WTC11 (cell line): ENCODE data around the gene CTNND2. TPM values are rescaled to one million over a fixed set of nuclear protein-coding genes. Genes with fewer than 3 reads are reported as not detected.

Experiments used
- ATAC-seq: fragments of 200-7000 bp; cut with Tn5 transposase; 2 replicates; pipeline ENCODE4 v1.10.0; 2021; ENCODE audit warnings: mild to moderate bottlenecking, moderate library complexity
- CTCF ChIA-PET: fragments of 300-600 bp; sonication (Branson Sonifier 250); formaldehyde crosslinking; loops from one replicate; lab custom pipeline; 2021; ENCODE audit warnings: antibody characterized with exemption; lab: Charles Lee
- POLR2A ChIA-PET: fragments of 350-600 bp; sonication (Branson Sonifier 250); formaldehyde crosslinking; loops from one replicate; lab custom pipeline; 2021; ENCODE audit warnings: antibody characterized with exemption; lab: Charles Lee
- DNase-seq: peaks from one replicate; pipeline ENCODE4 v3.0.0; 2021; ENCODE audit warnings: low spot score
- H3K27ac Mint-ChIP-seq: 2 replicates; pipeline ENCODE4 v1.8.0; 2021; ENCODE audit warnings: mixed read lengths
- H3K27me3 Mint-ChIP-seq: 2 replicates; pipeline ENCODE4 v1.8.0; 2021; ENCODE audit warnings: low read depth, mild to moderate bottlenecking, moderate library complexity, mixed read lengths
- H3K36me3 Mint-ChIP-seq: 2 replicates; pipeline ENCODE4 v1.8.0; 2021; ENCODE audit warnings: mixed read lengths
- H3K4me1 Mint-ChIP-seq: 2 replicates; pipeline ENCODE4 v1.8.0; 2022; ENCODE audit warnings: mixed read lengths
- H3K4me3 Mint-ChIP-seq: 2 replicates; pipeline ENCODE4 v1.8.0; 2021; ENCODE audit warnings: mild to moderate bottlenecking, moderate library complexity, mixed read lengths
- H3K9me3 Mint-ChIP-seq: 2 replicates; pipeline ENCODE4 v1.8.0; 2021; ENCODE audit warnings: mixed read lengths
- CREB1 ChIP-seq: sonication (generic); formaldehyde crosslinking; IDR thresholded peaks from 2 replicates; pipeline ENCODE4 v1.8.0; 2023; ENCODE audit warnings: mild to moderate bottlenecking, missing genetic modification reagents
- CREM ChIP-seq: sonication (generic); formaldehyde crosslinking; IDR thresholded peaks from 2 replicates; pipeline ENCODE4 v1.8.1; 2022; ENCODE audit warnings: mild to moderate bottlenecking, missing genetic modification reagents, moderate library complexity
- GRHL2 ChIP-seq: fragments of 250-450 bp; sonication (Bioruptor Pico); IDR thresholded peaks from 2 replicates; pipeline ENCODE4 v1.8.0; 2022; ENCODE audit warnings: mild to moderate bottlenecking, moderate library complexity; ENCODE audit not compliant: insufficient replicate concordance, severe bottlenecking
- GTF2I ChIP-seq: fragments of 250-450 bp; sonication (Bioruptor Pico); conservative IDR thresholded peaks from 2 replicates; pipeline ENCODE4 v1.4.0; 2021; ENCODE audit warnings: mild to moderate bottlenecking
- MXD4 ChIP-seq: fragments of 250-450 bp; sonication (Bioruptor Pico); IDR thresholded peaks from 2 replicates; pipeline ENCODE4 v1.8.0; 2021; ENCODE audit warnings: mild to moderate bottlenecking, moderate library complexity, borderline replicate concordance
- NFATC4 ChIP-seq: fragments of 250-450 bp; sonication (Bioruptor Pico); IDR thresholded peaks from 2 replicates; pipeline ENCODE4 v1.9.0; 2021; ENCODE audit warnings: mild to moderate bottlenecking
- NFYB ChIP-seq: sonication (generic); formaldehyde crosslinking; conservative IDR thresholded peaks from 2 replicates; pipeline ENCODE4 v1.8.0; 2022; ENCODE audit warnings: low read depth, missing genetic modification reagents
- NR1H2 ChIP-seq: sonication (generic); formaldehyde crosslinking; IDR thresholded peaks from 2 replicates; pipeline ENCODE4 v1.9.0; 2021; ENCODE audit warnings: mild to moderate bottlenecking, moderate library complexity, missing genetic modification reagents
- OVOL2 ChIP-seq: fragments of 250-450 bp; sonication (Bioruptor Pico); IDR thresholded peaks from 2 replicates; pipeline ENCODE4 v1.9.0; 2021; ENCODE audit warnings: mild to moderate bottlenecking, borderline replicate concordance
- RORB ChIP-seq: fragments of 250-450 bp; sonication (Bioruptor Pico); IDR thresholded peaks from 2 replicates; pipeline ENCODE4 v1.9.0; 2021; ENCODE audit warnings: mild to moderate bottlenecking
- SP1 ChIP-seq: sonication (generic); formaldehyde crosslinking; conservative IDR thresholded peaks from 2 replicates; pipeline ENCODE4 v1.8.1; 2022; ENCODE audit warnings: missing genetic modification reagents
- TEAD1 ChIP-seq: sonication (generic); formaldehyde crosslinking; IDR thresholded peaks from 2 replicates; pipeline ENCODE4 v1.8.0; 2022; ENCODE audit warnings: mild to moderate bottlenecking, missing genetic modification reagents
- TP53 ChIP-seq: sonication (generic); formaldehyde crosslinking; IDR thresholded peaks from 2 replicates; pipeline ENCODE4 v1.8.1; 2023; ENCODE audit warnings: mild to moderate bottlenecking, missing genetic modification reagents
- ZNF121 ChIP-seq: sonication (generic); formaldehyde crosslinking; IDR thresholded peaks from 2 replicates; pipeline ENCODE4 v1.8.0; 2023; ENCODE audit warnings: missing genetic modification reagents
- ZNF138 ChIP-seq: sonication (generic); formaldehyde crosslinking; conservative IDR thresholded peaks from 2 replicates; pipeline ENCODE4 v1.8.1; 2022; ENCODE audit warnings: mild to moderate bottlenecking, moderate library complexity, missing genetic modification reagents
- ZNF423 ChIP-seq: fragments of 250-450 bp; sonication (Bioruptor Pico); IDR thresholded peaks from 2 replicates; pipeline ENCODE4 v2.1.2; 2022; ENCODE audit warnings: mild to moderate bottlenecking, moderate library complexity
- total RNA-seq: library from RNA; stranded (reverse); gene quantifications from 3 replicates; pipeline ENCODE4 v1.2.3, GENCODE V29; 2021
- TF ChIP-seq, protein P1 (sequence below): fragments of 200-600 bp; IDR thresholded peaks from 2 replicates; pipeline ENCODE4 v1.8.0; 2022; ENCODE audit warnings: antibody characterized with exemption
- TF ChIP-seq, protein P2 (sequence below): sonication (generic); formaldehyde crosslinking; IDR thresholded peaks from 2 replicates; pipeline ENCODE4 v1.8.1; 2023; ENCODE audit warnings: mild to moderate bottlenecking, missing genetic modification reagents
- TF ChIP-seq, protein P3 (sequence below): fragments of 250-450 bp; sonication (Bioruptor Pico); IDR thresholded peaks from 2 replicates; pipeline ENCODE4 v1.8.0; 2021; ENCODE audit warnings: mild to moderate bottlenecking
- TF ChIP-seq, protein P4 (sequence below): sonication (generic); formaldehyde crosslinking; IDR thresholded peaks from 2 replicates; pipeline ENCODE4 v1.8.0; 2023; ENCODE audit warnings: mild to moderate bottlenecking, missing genetic modification reagents
- TF ChIP-seq, protein P5 (sequence below): sonication (generic); formaldehyde crosslinking; IDR thresholded peaks from 2 replicates; pipeline ENCODE4 v1.8.1; 2023; ENCODE audit warnings: mild to moderate bottlenecking, missing genetic modification reagents, moderate library complexity
- TF ChIP-seq, protein P6 (sequence below): fragments of 250-450 bp; sonication (Bioruptor Pico); conservative IDR thresholded peaks from 2 replicates; pipeline ENCODE4 v1.9.0; 2021; ENCODE audit warnings: mild to moderate bottlenecking
- TF ChIP-seq, protein P7 (sequence below): sonication (generic); formaldehyde crosslinking; IDR thresholded peaks from 2 replicates; pipeline ENCODE4 v1.8.0; 2022; ENCODE audit warnings: mild to moderate bottlenecking, missing genetic modification reagents
- TF ChIP-seq, protein P8 (sequence below): sonication (generic); formaldehyde crosslinking; IDR thresholded peaks from 2 replicates; pipeline ENCODE4 v1.8.1; 2023; ENCODE audit warnings: mild to moderate bottlenecking, missing genetic modification reagents

Gene CTNND2
- total RNA-seq, 1 experiment from 2014 or later = 11.9 TPM

DNA sequence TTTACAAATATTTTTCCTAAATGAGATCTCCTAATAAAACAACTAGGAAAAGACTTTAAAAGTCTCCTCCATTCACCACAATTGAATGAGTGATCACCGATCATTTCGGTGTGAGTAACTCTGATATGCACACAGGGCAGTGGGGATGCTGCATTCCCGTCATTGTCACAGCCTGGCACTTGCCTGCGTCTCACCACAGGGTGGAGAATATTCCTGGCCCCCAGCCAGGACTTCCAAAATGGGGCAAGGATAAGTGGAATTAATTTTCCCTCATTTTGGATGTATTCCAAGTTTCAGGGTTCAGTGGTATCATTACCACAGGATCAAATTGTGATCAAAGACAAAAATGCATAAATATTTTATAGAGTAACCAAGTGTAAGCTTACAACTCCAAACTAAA is 107.1 kb downstream of the CTNND2 start:
- peaks cover 12% of the 10 kb centered on the region for H3K4me1 Mint-ChIP-seq
- H3K36me3 Mint-ChIP-seq = no peaks in the 10 kb centered on the region
- no peak for TF ChIP-seq ZNF138 (CRISPR knock-in tag)
- TF ChIP-seq ZNF121 (CRISPR knock-in tag) = no peak
- TF ChIP-seq, protein P1, sequence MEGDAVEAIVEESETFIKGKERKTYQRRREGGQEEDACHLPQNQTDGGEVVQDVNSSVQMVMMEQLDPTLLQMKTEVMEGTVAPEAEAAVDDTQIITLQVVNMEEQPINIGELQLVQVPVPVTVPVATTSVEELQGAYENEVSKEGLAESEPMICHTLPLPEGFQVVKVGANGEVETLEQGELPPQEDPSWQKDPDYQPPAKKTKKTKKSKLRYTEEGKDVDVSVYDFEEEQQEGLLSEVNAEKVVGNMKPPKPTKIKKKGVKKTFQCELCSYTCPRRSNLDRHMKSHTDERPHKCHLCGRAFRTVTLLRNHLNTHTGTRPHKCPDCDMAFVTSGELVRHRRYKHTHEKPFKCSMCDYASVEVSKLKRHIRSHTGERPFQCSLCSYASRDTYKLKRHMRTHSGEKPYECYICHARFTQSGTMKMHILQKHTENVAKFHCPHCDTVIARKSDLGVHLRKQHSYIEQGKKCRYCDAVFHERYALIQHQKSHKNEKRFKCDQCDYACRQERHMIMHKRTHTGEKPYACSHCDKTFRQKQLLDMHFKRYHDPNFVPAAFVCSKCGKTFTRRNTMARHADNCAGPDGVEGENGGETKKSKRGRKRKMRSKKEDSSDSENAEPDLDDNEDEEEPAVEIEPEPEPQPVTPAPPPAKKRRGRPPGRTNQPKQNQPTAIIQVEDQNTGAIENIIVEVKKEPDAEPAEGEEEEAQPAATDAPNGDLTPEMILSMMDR = no peak
- TF ChIP-seq, protein P2, sequence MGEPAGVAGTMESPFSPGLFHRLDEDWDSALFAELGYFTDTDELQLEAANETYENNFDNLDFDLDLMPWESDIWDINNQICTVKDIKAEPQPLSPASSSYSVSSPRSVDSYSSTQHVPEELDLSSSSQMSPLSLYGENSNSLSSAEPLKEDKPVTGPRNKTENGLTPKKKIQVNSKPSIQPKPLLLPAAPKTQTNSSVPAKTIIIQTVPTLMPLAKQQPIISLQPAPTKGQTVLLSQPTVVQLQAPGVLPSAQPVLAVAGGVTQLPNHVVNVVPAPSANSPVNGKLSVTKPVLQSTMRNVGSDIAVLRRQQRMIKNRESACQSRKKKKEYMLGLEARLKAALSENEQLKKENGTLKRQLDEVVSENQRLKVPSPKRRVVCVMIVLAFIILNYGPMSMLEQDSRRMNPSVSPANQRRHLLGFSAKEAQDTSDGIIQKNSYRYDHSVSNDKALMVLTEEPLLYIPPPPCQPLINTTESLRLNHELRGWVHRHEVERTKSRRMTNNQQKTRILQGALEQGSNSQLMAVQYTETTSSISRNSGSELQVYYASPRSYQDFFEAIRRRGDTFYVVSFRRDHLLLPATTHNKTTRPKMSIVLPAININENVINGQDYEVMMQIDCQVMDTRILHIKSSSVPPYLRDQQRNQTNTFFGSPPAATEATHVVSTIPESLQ (CRISPR knock-in tag) = no peak
- TF ChIP-seq NFATC4 (CRISPR knock-in tag) = no peak
- no peak for TF ChIP-seq RORB (CRISPR knock-in tag)
- TF ChIP-seq CREM (CRISPR knock-in tag) = no peak
- no peak for TF ChIP-seq CREB1 (CRISPR knock-in tag)
- TF ChIP-seq TP53 (CRISPR knock-in tag) = no peak
- TF ChIP-seq, protein P3, sequence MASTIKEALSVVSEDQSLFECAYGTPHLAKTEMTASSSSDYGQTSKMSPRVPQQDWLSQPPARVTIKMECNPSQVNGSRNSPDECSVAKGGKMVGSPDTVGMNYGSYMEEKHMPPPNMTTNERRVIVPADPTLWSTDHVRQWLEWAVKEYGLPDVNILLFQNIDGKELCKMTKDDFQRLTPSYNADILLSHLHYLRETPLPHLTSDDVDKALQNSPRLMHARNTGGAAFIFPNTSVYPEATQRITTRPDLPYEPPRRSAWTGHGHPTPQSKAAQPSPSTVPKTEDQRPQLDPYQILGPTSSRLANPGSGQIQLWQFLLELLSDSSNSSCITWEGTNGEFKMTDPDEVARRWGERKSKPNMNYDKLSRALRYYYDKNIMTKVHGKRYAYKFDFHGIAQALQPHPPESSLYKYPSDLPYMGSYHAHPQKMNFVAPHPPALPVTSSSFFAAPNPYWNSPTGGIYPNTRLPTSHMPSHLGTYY (CRISPR knock-in tag) = no peak
- no peak for TF ChIP-seq MXD4 (CRISPR knock-in tag)
- TF ChIP-seq ZNF423 (CRISPR knock-in tag) = no peak
- TF ChIP-seq, protein P4, sequence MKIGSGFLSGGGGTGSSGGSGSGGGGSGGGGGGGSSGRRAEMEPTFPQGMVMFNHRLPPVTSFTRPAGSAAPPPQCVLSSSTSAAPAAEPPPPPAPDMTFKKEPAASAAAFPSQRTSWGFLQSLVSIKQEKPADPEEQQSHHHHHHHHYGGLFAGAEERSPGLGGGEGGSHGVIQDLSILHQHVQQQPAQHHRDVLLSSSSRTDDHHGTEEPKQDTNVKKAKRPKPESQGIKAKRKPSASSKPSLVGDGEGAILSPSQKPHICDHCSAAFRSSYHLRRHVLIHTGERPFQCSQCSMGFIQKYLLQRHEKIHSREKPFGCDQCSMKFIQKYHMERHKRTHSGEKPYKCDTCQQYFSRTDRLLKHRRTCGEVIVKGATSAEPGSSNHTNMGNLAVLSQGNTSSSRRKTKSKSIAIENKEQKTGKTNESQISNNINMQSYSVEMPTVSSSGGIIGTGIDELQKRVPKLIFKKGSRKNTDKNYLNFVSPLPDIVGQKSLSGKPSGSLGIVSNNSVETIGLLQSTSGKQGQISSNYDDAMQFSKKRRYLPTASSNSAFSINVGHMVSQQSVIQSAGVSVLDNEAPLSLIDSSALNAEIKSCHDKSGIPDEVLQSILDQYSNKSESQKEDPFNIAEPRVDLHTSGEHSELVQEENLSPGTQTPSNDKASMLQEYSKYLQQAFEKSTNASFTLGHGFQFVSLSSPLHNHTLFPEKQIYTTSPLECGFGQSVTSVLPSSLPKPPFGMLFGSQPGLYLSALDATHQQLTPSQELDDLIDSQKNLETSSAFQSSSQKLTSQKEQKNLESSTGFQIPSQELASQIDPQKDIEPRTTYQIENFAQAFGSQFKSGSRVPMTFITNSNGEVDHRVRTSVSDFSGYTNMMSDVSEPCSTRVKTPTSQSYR (CRISPR knock-in tag) = no peak
- H3K27ac Mint-ChIP-seq = no peak overlapping the region; the same call in 1 of the 2 replicates
- ATAC-seq = peak; percentile 69
- H3K27me3 Mint-ChIP-seq = no peaks in the 10 kb centered on the region
- H3K9me3 Mint-ChIP-seq = no peaks in the 10 kb centered on the region
- ChIA-PET POLR2A (no interaction called here), CTCF (no interaction called here)
- peak; percentile 27 for DNase-seq
- H3K4me3 Mint-ChIP-seq = no peak overlapping the region

DNA sequence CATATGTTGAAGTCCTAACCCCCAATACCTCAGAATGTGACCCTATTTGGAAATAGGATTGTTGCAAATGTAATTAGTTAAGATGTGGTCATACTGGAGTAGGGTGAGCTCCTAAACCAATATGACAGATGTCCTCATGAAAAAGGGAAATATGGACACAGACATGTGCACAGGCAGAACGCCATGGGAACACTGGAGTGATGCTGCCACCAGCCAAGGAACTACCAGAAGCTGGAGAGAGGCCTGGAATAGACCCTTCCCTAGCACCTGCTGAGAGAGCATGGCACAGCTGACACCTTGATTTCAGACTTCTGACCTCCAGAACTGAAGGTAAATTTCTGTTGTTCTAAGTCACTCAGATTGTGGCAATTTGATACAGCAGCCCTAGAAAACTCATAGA is 110.8 kb downstream of the CTNND2 start:
- ATAC-seq = no peak
- Mint-ChIP-seq H3K9me3 (no peaks in the 10 kb centered on the region), H3K27ac (no peak overlapping the region), H3K27me3 (no peaks in the 10 kb centered on the region), H3K4me3 (no peak overlapping the region), H3K4me1 (peaks cover 22% of the 10 kb centered on the region), H3K36me3 (no peaks in the 10 kb centered on the region)
- no peak for DNase-seq
- ChIA-PET CTCF (no interaction called here), POLR2A (interaction anchor here (0.6 kb wide), 1 partner anchor 99 kb away, joined by 3 read pairs; no protein-coding TSS in a partner anchor)
- no peak for TF ChIP-seq RORB (CRISPR knock-in tag)
- no peak for TF ChIP-seq ZNF423 (CRISPR knock-in tag)
- no peak for TF ChIP-seq SP1 (CRISPR knock-in tag)
- TF ChIP-seq, protein P5, sequence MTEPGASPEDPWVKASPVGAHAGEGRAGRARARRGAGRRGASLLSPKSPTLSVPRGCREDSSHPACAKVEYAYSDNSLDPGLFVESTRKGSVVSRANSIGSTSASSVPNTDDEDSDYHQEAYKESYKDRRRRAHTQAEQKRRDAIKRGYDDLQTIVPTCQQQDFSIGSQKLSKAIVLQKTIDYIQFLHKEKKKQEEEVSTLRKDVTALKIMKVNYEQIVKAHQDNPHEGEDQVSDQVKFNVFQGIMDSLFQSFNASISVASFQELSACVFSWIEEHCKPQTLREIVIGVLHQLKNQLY (CRISPR knock-in tag) = no peak
- TF ChIP-seq, protein P6, sequence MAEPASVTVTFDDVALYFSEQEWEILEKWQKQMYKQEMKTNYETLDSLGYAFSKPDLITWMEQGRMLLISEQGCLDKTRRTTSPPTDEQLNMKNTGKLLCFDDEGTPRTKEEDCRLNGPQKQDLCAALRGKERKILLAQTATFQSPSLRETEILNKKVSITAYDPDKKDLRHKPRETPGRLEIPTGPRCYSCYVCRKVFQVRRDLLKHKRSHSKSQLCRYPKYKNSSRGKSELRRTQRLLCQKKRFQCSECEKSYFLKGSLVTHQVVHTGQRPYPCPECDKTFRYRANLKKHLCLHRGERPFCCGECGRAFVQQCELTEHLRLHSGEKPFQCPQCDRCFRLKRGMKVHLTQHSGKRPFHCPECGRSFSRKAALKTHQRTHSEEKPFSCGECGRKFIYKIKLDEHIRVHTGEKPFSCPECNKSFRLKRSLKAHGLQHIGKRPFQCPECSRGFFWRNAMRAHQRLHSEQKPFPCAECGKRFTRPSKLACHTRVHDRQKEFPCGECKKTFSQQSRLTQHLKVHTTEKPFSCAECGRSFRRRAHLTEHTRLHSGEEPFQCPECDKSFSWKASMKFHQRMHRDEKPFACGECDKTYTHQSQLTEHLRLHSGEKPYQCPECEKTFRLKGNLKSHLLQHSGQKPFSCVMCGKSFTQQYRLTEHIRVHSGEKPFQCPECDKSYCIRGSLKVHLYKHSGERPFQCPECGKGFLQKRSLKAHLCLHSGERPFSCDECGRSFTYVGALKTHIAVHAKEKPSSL (CRISPR knock-in tag) = no peak
- TF ChIP-seq ZNF138 (CRISPR knock-in tag) = no peak
- TF ChIP-seq NR1H2 (CRISPR knock-in tag) = no peak
- TF ChIP-seq, protein P7, sequence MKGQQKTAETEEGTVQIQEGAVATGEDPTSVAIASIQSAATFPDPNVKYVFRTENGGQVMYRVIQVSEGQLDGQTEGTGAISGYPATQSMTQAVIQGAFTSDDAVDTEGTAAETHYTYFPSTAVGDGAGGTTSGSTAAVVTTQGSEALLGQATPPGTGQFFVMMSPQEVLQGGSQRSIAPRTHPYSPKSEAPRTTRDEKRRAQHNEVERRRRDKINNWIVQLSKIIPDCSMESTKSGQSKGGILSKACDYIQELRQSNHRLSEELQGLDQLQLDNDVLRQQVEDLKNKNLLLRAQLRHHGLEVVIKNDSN (CRISPR knock-in tag) = no peak
- no peak for TF ChIP-seq GTF2I
- TF ChIP-seq OVOL2 (CRISPR knock-in tag) = no peak
- TF ChIP-seq TEAD1 (CRISPR knock-in tag) = no peak
- no peak for TF ChIP-seq GRHL2 (CRISPR knock-in tag)
- TF ChIP-seq NFYB (CRISPR knock-in tag) = no peak
- TF ChIP-seq, protein P8, sequence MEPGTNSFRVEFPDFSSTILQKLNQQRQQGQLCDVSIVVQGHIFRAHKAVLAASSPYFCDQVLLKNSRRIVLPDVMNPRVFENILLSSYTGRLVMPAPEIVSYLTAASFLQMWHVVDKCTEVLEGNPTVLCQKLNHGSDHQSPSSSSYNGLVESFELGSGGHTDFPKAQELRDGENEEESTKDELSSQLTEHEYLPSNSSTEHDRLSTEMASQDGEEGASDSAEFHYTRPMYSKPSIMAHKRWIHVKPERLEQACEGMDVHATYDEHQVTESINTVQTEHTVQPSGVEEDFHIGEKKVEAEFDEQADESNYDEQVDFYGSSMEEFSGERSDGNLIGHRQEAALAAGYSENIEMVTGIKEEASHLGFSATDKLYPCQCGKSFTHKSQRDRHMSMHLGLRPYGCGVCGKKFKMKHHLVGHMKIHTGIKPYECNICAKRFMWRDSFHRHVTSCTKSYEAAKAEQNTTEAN = no peak
